Measurements from ENCODE around the gene MAP3K20.

The MAP3K20 gene

GRCh38 chr2:173101687-173102086 is 26.0 kb downstream of the MAP3K20 start:
- H3K27me3 ChIP-seq (ENCODE audit: control insufficient read depth, insufficient read depth, low read length), result no peaks in the 10 kb centered on the region
- H3K4me1 ChIP-seq (ENCODE audit: control insufficient read depth, insufficient read depth, low read length), result no peaks in the 10 kb centered on the region
- H3K27ac ChIP-seq (ENCODE audit: low read length), result no peak overlapping the region
- H3K9me3 ChIP-seq (ENCODE audit: control insufficient read depth, insufficient read depth, low read length), result no peaks in the 10 kb centered on the region; the same call in 1 of the 2 replicates
- no peak overlapping the region for H3K4me3 ChIP-seq (ENCODE audit: low read length)
- no peaks in the 10 kb centered on the region for H3K36me3 ChIP-seq (ENCODE audit: control insufficient read depth, insufficient read depth, low read length)
- WGBS (ENCODE audit: insufficient coverage, insufficient read length), result no CpG with 5 or more reads among the region's 3 CpGs
- DNase-seq (ENCODE audit: low read depth, low spot score), result no peak

- Histone ChIP-seq H3K27ac (ENCODE audit: low read length) (no peak overlapping the region), H3K4me1 (ENCODE audit: control insufficient read depth, insufficient read depth, low read length) (no peaks in the 10 kb centered on the region), H3K4me3 (ENCODE audit: low read length) (no peak overlapping the region), H3K9me3 (ENCODE audit: control insufficient read depth, insufficient read depth, low read length) (no peaks in the 10 kb centered on the region; the same call in 1 of the 2 replicates), H3K36me3 (ENCODE audit: control insufficient read depth, insufficient read depth, low read length) (no peaks in the 10 kb centered on the region), H3K27me3 (ENCODE audit: control insufficient read depth, insufficient read depth, low read length) (no peaks in the 10 kb centered on the region)
- no CpG with 5 or more reads among the region's 1 CpG for WGBS (ENCODE audit: insufficient coverage, insufficient read length)
- DNase-seq (ENCODE audit: low read depth, low spot score), result no peak
Measured at GRCh38 chr2:173104156-173104555, 28.5 kb downstream of the MAP3K20 start.

- Histone ChIP-seq H3K4me3 (ENCODE audit: low read length) (no peak overlapping the region), H3K9me3 (ENCODE audit: control insufficient read depth, insufficient read depth, low read length) (no peaks in the 10 kb centered on the region), H3K36me3 (ENCODE audit: control insufficient read depth, insufficient read depth, low read length) (no peaks in the 10 kb centered on the region), H3K27me3 (ENCODE audit: control insufficient read depth, insufficient read depth, low read length) (no peaks in the 10 kb centered on the region), H3K27ac (ENCODE audit: low read length) (no peak overlapping the region), H3K4me1 (ENCODE audit: control insufficient read depth, insufficient read depth, low read length) (no peaks in the 10 kb centered on the region)
- no CpG with 5 or more reads among the region's 8 CpGs for WGBS (ENCODE audit: insufficient coverage, insufficient read length)
- no peak for DNase-seq (ENCODE audit: low read depth, low spot score)
Measured at GRCh38 chr2:173106959-173107628, 31.4 kb downstream of the MAP3K20 start.

GRCh38 chr2:173107629-173108022 is 32.0 kb downstream of the MAP3K20 start:
- Histone ChIP-seq H3K4me1 (ENCODE audit: control insufficient read depth, insufficient read depth, low read length) (no peaks in the 10 kb centered on the region), H3K27ac (ENCODE audit: low read length) (no peak overlapping the region), H3K36me3 (ENCODE audit: control insufficient read depth, insufficient read depth, low read length) (no peaks in the 10 kb centered on the region), H3K9me3 (ENCODE audit: control insufficient read depth, insufficient read depth, low read length) (no peaks in the 10 kb centered on the region), H3K27me3 (ENCODE audit: control insufficient read depth, insufficient read depth, low read length) (no peaks in the 10 kb centered on the region), H3K4me3 (ENCODE audit: low read length) (no peak overlapping the region)
- WGBS (ENCODE audit: insufficient coverage, insufficient read length), result no CpG with 5 or more reads among the region's 6 CpGs
- DNase-seq (ENCODE audit: low read depth, low spot score), result no peak

- Histone ChIP-seq H3K27ac (ENCODE audit: low read length) (no peak overlapping the region), H3K36me3 (ENCODE audit: control insufficient read depth, insufficient read depth, low read length) (no peaks in the 10 kb centered on the region), H3K27me3 (ENCODE audit: control insufficient read depth, insufficient read depth, low read length) (no peaks in the 10 kb centered on the region), H3K9me3 (ENCODE audit: control insufficient read depth, insufficient read depth, low read length) (no peaks in the 10 kb centered on the region), H3K4me1 (ENCODE audit: control insufficient read depth, insufficient read depth, low read length) (no peaks in the 10 kb centered on the region), H3K4me3 (ENCODE audit: low read length) (no peak overlapping the region)
- DNase-seq (ENCODE audit: low read depth, low spot score), result no peak
- WGBS (ENCODE audit: insufficient coverage, insufficient read length), result no CpG with 5 or more reads among the region's 6 CpGs
Measured at GRCh38 chr2:173109253-173110188, 33.9 kb downstream of the MAP3K20 start.

GRCh38 chr2:173117678-173118077 is 42.0 kb downstream of the MAP3K20 start:
- DNase-seq (ENCODE audit: low read depth, low spot score), result no peak
- Histone ChIP-seq H3K27ac (ENCODE audit: low read length) (no peak overlapping the region), H3K4me1 (ENCODE audit: control insufficient read depth, insufficient read depth, low read length) (no peaks in the 10 kb centered on the region; the same call in 1 of the 2 replicates), H3K27me3 (ENCODE audit: control insufficient read depth, insufficient read depth, low read length) (no peaks in the 10 kb centered on the region), H3K9me3 (ENCODE audit: control insufficient read depth, insufficient read depth, low read length) (no peaks in the 10 kb centered on the region), H3K36me3 (ENCODE audit: control insufficient read depth, insufficient read depth, low read length) (no peaks in the 10 kb centered on the region), H3K4me3 (ENCODE audit: low read length) (no peak overlapping the region)

GRCh38 chr2:173118395-173118794 is 42.7 kb downstream of the MAP3K20 start:
- Histone ChIP-seq H3K4me1 (ENCODE audit: control insufficient read depth, insufficient read depth, low read length) (no peaks in the 10 kb centered on the region; the same call in 1 of the 2 replicates), H3K4me3 (ENCODE audit: low read length) (no peak overlapping the region), H3K27me3 (ENCODE audit: control insufficient read depth, insufficient read depth, low read length) (no peaks in the 10 kb centered on the region), H3K9me3 (ENCODE audit: control insufficient read depth, insufficient read depth, low read length) (no peaks in the 10 kb centered on the region), H3K27ac (ENCODE audit: low read length) (no peak overlapping the region), H3K36me3 (ENCODE audit: control insufficient read depth, insufficient read depth, low read length) (no peaks in the 10 kb centered on the region)
- no peak for DNase-seq (ENCODE audit: low read depth, low spot score)
- no CpG with 5 or more reads among the region's 1 CpG for WGBS (ENCODE audit: insufficient coverage, insufficient read length)

GRCh38 chr2:173119069-173119807 is 43.6 kb downstream of the MAP3K20 start:
- no peak overlapping the region for H3K27ac ChIP-seq (ENCODE audit: low read length)
- H3K36me3 ChIP-seq (ENCODE audit: control insufficient read depth, insufficient read depth, low read length), result no peaks in the 10 kb centered on the region
- DNase-seq (ENCODE audit: low read depth, low spot score), result no peak
- H3K4me3 ChIP-seq (ENCODE audit: low read length), result no peak overlapping the region
- no peaks in the 10 kb centered on the region for H3K27me3 ChIP-seq (ENCODE audit: control insufficient read depth, insufficient read depth, low read length)
- H3K9me3 ChIP-seq (ENCODE audit: control insufficient read depth, insufficient read depth, low read length), result no peaks in the 10 kb centered on the region
- WGBS (ENCODE audit: insufficient coverage, insufficient read length), result no CpG with 5 or more reads among the region's 5 CpGs
- no peaks in the 10 kb centered on the region; the same call in 1 of the 2 replicates for H3K4me1 ChIP-seq (ENCODE audit: control insufficient read depth, insufficient read depth, low read length)

- H3K27me3 ChIP-seq (ENCODE audit: control insufficient read depth, insufficient read depth, low read length), result no peaks in the 10 kb centered on the region
- H3K27ac ChIP-seq (ENCODE audit: low read length), result no peak overlapping the region
- H3K4me1 ChIP-seq (ENCODE audit: control insufficient read depth, insufficient read depth, low read length), result no peaks in the 10 kb centered on the region; the same call in 1 of the 2 replicates
- no peaks in the 10 kb centered on the region for H3K36me3 ChIP-seq (ENCODE audit: control insufficient read depth, insufficient read depth, low read length)
- DNase-seq (ENCODE audit: low read depth, low spot score), result no peak
- WGBS (ENCODE audit: insufficient coverage, insufficient read length), result no CpG with 5 or more reads among the region's 2 CpGs
- no peaks in the 10 kb centered on the region for H3K9me3 ChIP-seq (ENCODE audit: control insufficient read depth, insufficient read depth, low read length)
- no peak overlapping the region for H3K4me3 ChIP-seq (ENCODE audit: low read length)
Measured at GRCh38 chr2:173119944-173120343, 44.3 kb downstream of the MAP3K20 start.

GRCh38 chr2:173122936-173123335 is 47.3 kb downstream of the MAP3K20 start:
- Histone ChIP-seq H3K4me1 (ENCODE audit: control insufficient read depth, insufficient read depth, low read length) (no peaks in the 10 kb centered on the region; the same call in 1 of the 2 replicates), H3K4me3 (ENCODE audit: low read length) (no peak overlapping the region), H3K27me3 (ENCODE audit: control insufficient read depth, insufficient read depth, low read length) (no peaks in the 10 kb centered on the region), H3K9me3 (ENCODE audit: control insufficient read depth, insufficient read depth, low read length) (no peaks in the 10 kb centered on the region), H3K27ac (ENCODE audit: low read length) (no peak overlapping the region), H3K36me3 (ENCODE audit: control insufficient read depth, insufficient read depth, low read length) (no peaks in the 10 kb centered on the region)
- DNase-seq (ENCODE audit: low read depth, low spot score), result no peak
- WGBS (ENCODE audit: insufficient coverage, insufficient read length), result no CpG with 5 or more reads among the region's 1 CpG

Data from iPS DF 6.9 (cell line).